Neural progenitor cell (in vitro differentiated cells): ENCODE results near the gene GATA1.

Experiments
- CTCF ChIP-seq: fragments of 200-600 bp; sonication (generic); IDR thresholded peaks from 2 replicates; pipeline ENCODE4 v1.5.1; 2017; ENCODE audit warnings: antibody characterized with exemption, mild to moderate bottlenecking
- EZH2phosphoT487 ChIP-seq: fragments of 200-600 bp; sonication (generic); IDR thresholded peaks from 2 replicates; pipeline ENCODE4 v1.6.1; 2017; ENCODE audit warnings: antibody characterized with exemption

GRCh38 chrX:48786825-48787504 lies 575 bp downstream of the GATA1 start:
- no peak for TF ChIP-seq CTCF
- no peak for TF ChIP-seq EZH2phosphoT487
